CD4-positive, alpha-beta T cell treated with Interleukin-10 for 1 hour (primary cell): Measurements from ENCODE around the gene OLA1.

ENCODE experiments used
- DNase-seq: peaks from one replicate; pipeline ENCODE4 v3.0.0-alpha.2; 2020

OLA1 gene

DNA sequence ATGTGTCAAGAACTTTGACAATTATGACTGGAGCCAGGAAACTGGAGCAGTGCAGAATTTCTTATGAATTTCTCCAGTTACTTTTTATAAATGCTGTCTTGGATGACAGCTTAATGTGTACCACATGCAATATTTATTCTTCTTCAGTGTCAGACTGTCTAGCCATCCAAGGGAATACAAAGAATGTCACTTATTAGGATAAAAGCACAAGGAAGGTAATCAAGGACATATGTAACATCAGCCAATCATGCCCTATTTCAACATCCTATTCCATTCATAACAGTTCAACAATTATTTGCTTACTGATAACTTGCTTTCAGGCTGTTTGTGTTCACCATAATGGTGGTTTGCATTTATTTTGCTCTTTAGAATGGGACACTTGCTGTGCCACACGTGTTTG is 139.8 kb downstream of the OLA1 start:
- DNase-seq, result no peak

DNA sequence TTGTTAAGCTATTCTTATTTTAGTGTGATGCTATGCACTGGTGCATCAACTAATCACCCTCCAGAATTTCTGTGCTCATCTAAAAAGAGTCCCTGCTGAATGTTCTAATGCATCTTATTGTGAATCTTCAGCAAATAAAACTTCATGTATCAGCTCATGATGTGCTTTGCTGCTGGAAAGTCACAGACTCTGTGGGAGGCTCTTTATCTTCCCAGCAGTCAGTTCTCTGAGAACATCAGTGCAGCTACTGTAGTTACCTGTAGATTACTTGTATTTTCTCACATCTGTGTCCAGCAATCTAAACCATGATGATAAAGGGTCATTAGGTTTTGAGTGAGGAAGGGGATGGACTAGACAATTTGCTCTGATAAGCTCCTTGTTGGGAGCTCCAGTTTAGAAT is 141.6 kb downstream of the OLA1 start:
- no peak for DNase-seq

DNA sequence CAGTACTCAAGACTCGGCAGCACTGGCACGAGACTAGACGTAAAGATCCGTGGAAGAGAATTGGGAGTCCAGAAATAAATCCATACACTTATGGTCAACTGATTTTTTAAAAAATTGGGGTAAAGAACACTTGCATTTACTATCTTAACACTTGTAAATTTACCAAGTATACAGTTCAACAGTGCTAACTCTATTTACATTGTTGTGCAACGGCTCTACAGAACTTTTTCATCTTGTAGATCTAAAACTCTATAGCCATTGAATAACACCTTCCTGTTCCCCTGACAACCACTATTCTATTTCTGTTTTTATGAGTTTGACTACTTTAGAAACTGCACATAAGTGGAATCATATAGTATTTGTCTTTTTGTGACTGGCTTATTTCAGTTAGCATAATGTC is 153.8 kb downstream of the OLA1 start:
- no peak for DNase-seq

DNA sequence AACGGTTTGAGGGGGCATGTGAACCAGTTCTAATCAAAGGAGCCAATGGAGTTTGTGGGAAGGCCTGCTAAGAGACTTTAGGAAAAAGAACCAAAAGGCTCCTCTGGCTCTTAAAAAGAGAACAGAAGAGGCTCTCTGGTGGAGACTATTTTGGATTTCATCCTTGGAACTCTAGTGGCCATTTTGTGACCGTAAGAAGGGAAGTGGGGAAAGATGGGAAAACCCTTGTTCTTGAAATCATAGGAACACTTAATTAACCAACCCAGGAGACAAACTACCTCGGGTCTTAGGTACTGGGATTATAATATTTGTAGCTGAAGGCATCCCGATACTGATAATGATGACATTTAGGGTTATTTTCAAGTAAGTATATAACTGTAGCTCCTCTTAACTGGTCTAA is 157.9 kb downstream of the OLA1 start:
- DNase-seq, result no peak

DNA sequence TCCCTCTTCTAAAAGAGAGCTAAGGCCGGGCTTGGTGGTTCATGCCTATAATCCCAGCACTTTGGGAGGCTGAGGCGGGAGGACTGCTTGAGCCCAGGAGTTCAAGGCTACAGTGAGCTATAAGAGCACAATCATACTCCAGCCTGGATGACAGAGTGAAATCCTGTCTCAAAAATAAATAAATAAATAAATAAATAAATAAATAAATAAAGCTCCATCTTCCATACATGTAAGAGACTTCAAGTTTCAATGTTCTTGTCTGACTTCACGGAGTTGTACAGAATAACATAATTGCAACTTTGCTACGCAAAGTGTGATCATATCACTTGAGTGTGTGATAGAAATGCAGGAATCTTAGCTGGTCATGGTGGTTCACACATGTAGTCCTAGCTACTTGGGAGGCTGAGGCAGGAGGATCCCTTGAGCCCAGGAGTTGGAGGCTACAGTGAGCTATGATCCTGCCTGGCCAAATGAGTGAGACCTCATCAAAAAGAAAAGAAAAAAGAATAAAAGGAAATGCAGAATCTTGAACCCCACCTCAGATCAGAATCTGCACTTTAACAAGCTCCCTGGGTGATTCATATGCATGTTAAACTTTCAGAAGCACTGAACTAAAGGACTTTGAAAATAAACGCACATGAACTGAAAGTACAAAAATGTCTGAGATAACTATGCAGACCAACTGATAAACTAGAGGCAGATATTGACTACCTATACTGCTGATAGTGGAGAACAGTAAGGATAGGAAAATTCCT is 159.4 kb downstream of the OLA1 start:
- no peak for DNase-seq

DNA sequence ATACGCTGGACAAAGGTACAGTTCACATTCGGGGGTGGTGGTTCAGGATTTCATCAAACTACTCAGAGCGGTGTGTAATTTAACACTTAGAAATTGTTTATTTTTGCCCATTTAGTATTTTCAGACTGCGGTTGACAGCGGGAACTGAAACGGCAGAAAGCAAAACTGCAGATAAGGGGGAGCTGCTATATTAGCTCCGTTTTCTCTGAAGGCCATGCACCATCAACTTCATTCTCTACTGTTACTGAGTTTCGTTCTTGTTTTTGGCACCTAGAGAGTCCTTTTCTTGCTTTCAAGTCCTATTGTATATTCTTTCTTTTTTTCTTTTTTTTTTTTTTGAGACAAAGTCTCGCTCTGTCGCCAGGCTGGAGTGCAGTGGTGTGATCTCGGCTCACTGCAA is 161.6 kb downstream of the OLA1 start:
- no peak for DNase-seq

DNA sequence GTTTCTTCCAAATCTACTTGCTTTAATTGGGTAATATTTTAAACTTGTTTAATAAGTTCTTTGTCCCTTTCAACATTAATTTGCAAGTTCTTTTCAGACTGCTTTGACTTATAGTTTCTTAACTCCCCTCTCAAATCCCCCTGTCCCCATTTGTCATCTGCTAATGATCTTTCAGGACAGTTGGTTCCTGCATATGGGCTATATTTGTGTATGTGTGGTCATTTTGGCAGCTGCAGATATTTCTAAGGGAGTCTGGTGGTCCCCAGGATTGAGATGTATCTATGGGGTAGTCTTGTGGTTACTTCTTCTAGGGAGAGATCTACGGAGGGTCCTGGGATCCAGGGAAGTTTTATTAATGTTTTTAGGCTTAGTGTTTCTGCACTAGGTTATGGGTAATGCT is 162.6 kb downstream of the OLA1 start:
- DNase-seq, result no peak

DNA sequence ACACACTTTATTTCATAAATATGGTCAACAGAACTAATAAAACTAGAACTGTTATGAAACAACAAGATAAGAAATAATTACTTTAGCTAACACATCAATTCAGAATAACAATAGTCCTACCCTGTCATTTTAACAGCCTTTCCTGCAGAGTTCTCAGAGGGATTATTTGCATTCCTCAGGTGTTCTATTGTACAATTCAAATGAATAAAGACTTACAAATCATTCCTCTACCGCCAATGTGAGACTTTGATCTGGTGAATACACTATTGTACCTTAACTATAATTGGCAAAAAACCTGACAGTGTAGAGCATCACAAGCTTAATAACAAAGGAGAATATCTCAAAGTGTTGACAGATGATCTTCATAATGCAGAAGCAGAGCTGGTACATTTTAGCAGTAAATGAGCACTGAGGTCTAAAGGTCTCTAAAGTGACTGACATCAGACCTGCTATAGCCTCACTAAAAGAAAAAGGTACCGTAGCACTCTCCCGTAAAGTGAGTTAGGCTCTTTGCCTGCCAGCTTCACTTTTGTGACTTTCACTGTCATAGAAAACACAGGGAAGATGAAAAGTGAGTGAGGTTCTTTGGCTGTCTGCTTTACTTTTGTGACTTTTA is 164.4 kb downstream of the OLA1 start:
- DNase-seq, result no peak

DNA sequence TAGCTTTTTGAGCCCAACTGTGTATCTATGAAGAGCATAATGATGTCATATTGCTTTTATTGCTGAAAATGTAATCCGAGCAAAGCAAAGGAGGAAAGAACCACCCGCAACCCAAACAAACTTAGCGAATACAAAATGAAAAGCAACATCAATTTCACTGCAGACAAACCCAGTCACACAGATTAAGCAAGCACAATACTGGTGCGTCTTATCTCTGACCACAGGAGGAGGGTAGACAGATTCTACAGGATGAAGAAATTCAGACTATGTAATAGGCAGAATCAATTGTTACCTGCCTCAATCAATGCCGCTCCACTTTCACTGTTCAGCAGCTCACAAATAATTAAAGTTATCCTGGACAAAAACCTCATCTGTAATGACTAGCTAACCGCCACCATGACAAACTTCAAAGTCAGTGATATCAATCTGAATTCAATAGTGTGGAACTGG is 167.6 kb downstream of the OLA1 start:
- DNase-seq, result no peak

DNA sequence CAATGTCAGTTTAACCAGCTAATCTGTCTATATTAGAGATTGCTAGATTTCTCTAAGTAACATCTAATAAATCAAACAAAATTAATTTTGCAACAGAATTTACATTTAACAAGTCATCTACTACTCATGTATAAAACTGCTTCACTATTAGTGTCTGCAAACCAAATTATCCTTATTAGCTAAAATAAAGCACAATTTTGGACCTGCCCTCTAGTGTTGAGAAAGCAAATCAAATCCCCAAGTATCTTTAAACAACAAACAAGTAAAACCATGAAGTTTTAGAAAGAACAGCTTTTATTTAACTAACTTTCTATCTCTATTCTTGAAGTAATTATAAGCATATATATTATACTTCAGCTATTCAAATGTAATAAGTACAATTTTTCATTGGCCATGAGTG is 170.1 kb downstream of the OLA1 start:
- peak; percentile 11 for DNase-seq

DNA sequence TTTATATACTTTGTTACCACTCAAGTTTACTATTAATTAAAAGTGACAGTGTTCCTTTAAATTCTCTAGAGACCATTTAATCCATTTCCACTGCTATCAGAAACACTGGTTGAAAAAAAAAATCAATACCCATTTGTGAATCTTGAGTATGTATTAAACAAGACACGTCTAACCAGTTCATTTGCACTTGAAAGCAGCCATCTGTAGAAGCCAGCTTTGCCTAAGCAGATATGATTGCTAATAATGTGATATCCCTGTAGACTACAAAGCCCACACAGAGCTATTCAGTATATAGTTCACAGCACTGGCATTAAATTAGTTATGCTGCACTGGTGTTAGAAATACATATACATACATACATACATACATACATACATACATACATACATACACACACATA is 171.4 kb downstream of the OLA1 start:
- no peak for DNase-seq

DNA sequence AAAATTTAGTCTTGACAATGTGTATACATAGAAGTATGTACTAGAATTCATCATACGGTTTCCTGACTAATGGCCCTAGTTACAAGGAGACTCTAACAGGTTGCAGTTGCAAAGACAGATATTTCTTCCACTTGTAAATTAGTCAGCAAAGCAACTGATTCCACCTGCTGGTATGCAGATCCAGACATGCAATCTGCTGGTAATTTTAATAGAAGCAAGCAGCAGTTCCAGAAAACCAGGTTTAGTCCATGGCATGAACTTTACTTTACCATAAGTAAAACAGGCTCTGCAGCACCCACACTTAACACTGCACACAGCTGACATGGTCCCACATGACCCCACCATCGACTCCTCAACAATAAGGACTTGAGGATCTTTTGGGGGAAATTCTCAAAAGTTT is 172.3 kb downstream of the OLA1 start:
- DNase-seq, result no peak

DNA sequence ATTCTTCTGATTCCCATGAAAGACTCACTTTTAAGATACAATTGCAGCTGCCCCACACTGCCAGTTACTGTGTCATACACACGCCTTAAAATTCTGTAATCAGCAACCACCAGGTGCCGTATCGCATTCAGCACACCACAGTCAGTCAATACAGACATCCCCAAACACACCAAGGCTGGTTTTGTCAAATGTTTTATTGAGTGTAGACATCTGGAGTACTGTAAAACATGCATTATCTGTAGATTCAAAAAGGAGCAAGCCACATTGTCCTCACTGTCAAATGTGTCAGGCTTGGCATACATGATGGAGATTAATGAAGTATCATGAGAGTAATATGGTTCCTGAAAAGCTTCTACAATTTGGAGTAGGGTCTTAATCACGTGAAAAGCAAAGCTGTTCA is 173.5 kb downstream of the OLA1 start:
- DNase-seq, result no peak

DNA sequence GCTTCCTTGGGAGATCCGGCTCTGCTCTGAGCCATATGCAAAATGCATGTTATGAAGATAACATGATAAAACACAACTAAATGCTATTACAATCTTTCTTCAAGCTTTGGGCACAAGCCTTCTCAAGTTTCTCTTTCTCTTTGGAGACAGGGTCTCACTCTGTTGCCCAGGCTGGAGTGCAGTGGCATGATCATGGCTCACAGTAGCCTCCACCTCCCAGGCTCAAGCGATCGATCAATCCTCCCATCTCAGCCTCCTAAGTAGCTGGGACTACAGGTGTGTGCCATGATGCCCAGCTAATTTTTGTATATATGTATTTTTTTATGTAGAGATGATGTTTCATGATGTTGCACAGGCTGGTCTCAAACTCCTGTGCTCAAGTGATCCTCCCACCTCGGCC is 175.5 kb downstream of the OLA1 start:
- DNase-seq, result no peak

DNA sequence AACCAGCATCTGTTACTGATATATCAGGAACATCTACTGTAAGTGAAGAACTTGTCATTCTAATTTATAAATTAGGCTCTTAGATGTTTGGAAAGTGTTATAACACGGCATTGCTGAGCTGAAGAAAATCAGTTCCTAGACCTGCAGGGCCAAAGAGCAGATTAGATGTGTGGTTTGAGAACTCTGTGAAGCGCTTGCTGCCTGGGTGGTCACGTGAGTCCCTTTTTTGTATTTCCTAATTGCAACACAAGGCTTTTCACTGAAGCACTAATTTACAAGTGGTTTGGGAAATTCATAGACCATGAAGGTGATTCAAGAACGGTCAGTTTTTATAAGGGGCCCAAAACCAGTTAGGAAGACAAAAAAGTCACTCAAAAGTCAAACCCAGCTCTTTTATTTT is 176.3 kb downstream of the OLA1 start:
- DNase-seq, result no peak

DNA sequence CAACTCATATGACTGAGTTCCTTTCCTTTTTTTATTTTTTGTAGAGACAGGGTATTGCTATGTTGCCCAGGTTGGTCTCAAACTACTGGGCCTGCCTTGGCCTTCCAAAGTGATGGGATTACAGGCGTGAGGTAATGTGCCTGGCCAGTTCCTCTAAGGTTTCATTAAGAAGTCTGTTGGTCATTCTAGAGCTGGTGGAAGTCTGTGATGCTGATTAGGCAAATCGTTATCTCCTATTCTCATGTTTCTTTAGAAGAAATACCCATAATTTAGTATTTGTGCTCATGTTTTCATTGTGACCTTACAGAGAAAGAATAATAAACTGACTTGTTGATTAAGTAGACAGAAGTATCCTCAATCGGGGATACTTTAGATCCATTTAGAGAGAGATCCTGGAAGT is 177.0 kb downstream of the OLA1 start:
- DNase-seq, result no peak

DNA sequence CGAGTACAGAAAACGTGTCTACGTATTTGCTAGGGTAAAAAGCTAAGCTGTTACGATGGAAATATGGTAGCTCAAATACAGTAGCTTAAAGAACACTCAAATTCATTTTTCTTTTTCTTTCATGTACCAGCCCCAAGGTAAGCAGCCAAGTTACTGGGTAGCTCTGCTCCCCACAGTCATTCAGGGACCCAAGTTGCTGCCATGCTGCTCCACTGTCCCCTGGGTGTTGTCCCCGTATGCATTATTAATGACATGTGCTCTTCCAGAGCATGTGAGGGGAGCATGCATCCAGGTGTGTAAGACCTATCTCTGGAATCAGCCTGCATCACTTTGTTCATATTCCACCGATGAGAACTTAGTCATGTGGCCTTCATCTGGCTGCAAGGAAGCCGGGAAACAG is 178.1 kb downstream of the OLA1 start:
- no peak for DNase-seq

DNA sequence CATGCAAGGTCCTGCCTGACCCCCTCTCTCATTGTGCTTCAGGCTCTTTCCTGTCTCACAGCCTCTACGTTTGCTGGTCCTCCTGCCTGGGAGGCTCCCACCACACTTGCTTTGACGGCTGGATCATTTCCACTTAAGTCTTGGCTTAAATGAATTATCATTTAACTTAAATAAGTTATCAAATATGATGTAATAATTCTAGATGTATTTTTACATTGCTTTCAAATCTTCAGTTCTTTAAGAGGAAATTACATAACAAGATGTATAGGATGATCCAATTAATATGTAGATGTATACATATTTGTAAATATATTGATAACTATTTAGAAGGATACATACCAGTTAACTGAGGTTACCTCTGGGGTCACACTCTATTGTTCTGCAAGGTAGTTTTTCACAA is 180.5 kb downstream of the OLA1 start:
- no peak for DNase-seq

DNA sequence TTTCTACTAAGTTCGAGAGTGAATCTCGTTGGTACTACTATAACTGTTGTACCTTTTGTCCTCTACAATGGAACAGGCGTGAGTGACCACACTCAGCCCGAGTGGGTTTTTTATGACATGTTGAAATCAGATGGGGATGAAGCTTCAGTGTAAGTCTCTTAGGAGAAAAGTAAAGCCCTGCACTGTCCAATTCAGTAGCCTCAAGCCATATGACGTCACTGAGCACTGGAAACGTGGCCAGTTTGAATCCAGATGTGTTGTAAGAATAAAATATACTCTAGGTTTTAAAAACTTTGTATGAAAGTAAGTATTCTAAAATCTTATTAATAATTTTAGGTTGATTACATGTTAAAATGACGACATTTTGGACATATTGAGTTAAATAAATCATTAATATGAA is 181.5 kb downstream of the OLA1 start:
- DNase-seq, result no peak

DNA sequence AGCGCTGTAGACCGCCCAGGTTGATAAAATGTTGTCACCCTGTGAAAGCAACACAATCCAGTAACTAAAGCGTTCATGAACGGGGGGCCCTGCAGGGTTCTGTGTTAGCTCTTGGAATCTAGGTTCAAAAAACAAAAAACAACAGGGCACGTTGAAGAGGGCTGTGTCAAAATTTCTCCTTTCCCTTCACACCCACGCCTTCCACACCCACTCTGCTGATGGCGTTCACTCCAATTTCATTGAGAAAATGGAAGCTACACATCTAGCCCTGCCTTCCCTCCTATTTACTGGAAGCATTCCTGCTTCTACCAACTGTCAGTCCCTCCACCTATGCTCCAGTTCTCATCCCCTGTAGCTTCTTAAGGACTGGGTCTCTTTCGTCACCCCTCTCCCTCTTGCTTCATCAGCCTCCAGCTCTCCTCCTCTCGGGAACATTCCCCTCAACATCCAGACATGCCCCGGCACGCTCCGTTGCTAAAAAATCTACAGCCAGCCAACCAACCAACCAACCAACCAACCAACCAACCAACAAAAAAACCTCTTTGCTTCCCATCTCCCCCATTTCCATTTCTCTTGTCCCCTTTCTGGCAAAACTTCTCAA is 184.7 kb downstream of the OLA1 start:
- DNase-seq, result no peak

DNA sequence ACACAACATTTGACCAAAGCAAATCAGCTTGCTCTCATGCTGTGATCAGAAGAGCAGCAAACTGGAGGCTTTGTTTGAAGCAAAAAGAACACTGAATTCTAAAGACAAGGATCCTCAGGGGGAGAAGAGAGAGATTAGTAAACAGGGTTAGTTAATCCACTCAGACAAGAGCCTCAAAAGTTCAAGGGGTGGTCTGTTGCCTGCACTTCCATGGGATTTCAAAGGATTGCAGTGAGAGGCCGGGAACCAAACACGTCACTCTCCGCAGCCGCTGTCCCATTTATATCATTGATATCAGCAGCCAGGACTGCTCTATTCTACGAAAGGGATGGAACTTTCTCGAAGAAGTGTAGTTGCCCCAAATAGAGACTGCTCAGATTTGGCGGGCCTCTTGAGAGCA is 185.4 kb downstream of the OLA1 start:
- no peak for DNase-seq

DNA sequence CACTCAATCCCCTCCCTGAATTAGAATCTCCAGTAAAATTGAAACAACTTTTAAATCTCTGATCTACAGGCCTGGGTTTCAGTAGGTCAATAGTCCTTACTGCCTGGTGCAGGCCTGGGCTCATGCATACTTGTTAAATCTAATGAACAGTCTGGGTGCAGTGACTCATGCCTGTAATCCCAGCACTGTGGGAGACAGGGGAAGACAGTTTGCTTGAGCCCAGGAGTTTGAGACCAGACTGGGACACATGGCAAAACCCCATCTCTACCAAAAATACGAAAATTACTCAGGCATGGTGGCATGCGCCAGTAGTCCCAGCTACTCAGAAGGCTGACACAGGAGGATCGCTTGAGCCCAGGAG is 188.5 kb downstream of the OLA1 start:
- no peak for DNase-seq

DNA sequence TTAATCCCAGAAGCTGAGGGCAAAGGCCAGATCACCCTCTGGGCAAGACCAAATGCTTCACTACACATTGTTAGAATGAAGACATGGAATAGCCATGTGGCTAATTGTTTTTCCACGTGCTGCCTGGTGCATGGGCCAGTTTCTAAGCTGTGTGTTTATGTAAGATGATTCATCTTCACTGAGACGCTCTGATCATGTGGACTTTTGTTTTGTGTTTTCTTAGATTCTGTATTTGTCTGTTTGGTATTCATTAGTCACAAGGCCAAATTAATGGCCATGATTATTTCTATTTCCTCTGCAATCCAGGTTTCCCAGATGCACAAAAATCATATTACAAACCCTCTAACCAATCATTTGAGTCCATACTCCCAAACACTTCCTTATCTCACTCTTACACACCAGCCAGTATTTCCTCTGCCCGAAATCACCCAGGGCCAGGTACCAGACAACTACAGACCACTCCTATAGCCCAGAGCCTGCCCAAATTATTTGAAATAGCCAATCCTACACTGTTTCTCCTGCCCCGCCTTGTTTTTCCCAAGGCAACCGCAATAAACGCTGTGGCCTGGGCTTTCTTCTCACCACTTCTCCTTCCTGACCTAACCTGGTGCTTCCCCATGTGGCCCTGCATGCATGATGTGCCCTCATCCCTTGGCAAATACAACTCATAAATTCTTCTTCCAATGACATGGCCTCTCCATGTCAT is 189.0 kb downstream of the OLA1 start:
- DNase-seq, result peak; percentile 15

DNA sequence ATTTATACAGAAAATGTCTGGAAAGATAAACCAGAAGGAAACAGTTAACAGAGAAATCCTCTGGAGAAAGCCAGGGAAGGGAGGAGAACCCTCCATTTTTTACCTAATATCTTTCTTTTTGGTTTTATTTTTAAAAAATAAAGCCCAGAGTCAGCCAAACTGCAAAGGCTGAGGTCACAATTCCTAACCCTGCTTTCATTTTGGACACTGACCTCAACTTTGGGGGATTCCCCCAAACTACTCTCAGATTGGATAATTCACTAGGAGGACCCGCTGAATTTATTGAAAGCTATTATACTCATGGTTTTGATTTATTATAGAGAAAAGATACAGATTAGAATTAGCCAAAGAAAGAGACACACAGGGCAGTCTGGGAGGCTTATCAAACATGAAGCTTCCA is 189.9 kb downstream of the OLA1 start:
- no peak for DNase-seq
